Ishikawa (cell line): ENCODE measurements around the gene INPP4A.

Source experiments
- CEBPB ChIP-seq: IDR thresholded peaks from 2 replicates; pipeline ENCODE4 v1.6.1; 2012
- CREB1 ChIP-seq: IDR thresholded peaks from 2 replicates; pipeline ENCODE4 v1.6.1; 2012; ENCODE audit warnings: low read depth
- EGR1 ChIP-seq: IDR thresholded peaks from 2 replicates; pipeline ENCODE4 v1.6.1; 2012
- EP300 ChIP-seq: IDR thresholded peaks from 2 replicates; pipeline ENCODE4 v1.6.1; 2012; ENCODE audit warnings: borderline replicate concordance
- NFIC ChIP-seq: IDR thresholded peaks from 2 replicates; pipeline ENCODE4 v1.6.1; 2012
- RAD21 ChIP-seq: IDR thresholded peaks from 2 replicates; pipeline ENCODE4 v1.6.1; 2012; ENCODE audit warnings: low read depth
- TAF1 ChIP-seq: IDR thresholded peaks from 2 replicates; pipeline ENCODE4 v1.6.1; 2012; ENCODE audit warnings: low read depth, mild to moderate bottlenecking
- YY1 ChIP-seq: IDR thresholded peaks from 2 replicates; pipeline ENCODE4 v1.6.1; 2012; ENCODE audit warnings: low read depth
- ZBTB7A ChIP-seq: IDR thresholded peaks from 2 replicates; pipeline ENCODE4 v1.6.1; 2012; ENCODE audit warnings: low read depth
- TF ChIP-seq, protein P1 (sequence below): IDR thresholded peaks from 2 replicates; pipeline ENCODE4 v1.6.1; 2012; ENCODE audit warnings: low read depth, mild to moderate bottlenecking

DNA sequence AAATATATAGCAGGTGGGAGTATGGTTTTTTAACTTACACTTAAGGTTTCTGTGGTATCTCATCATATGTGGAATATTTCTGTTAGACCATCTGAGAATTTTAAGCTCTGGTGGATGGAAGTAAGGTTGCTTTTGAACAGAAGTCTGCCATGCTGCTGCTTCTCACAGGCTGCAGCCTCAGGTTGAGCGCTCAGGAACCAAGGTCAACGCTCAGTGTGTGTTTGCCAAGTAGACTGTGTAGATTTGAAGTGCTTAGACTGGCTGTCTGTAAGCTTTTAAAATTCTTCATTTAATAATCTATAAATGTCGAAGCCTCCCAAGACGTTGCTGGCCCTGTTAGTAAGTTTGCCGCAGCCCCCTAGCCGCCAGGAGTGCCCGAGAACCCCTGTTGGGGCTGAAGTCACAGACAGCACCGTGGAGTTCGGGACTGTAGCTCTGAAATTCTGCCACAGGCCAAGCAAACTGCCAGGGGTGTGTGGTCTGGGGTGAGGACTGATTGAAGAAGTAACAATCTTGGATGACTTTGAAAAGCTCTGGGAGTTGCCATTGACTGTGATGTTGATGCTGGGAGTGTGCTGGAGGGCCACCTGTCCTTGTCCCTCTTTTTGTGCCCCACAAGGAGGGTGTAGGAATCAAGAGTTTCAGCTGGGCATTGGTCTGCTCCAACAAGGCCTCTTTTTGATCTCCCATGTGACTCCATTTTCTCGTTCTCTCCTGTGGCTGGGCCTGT, 26.9 kb downstream of the INPP4A start:
- no peak for TF ChIP-seq TAF1
- no peak for TF ChIP-seq YY1
- no peak for TF ChIP-seq CEBPB
- TF ChIP-seq, protein P1, sequence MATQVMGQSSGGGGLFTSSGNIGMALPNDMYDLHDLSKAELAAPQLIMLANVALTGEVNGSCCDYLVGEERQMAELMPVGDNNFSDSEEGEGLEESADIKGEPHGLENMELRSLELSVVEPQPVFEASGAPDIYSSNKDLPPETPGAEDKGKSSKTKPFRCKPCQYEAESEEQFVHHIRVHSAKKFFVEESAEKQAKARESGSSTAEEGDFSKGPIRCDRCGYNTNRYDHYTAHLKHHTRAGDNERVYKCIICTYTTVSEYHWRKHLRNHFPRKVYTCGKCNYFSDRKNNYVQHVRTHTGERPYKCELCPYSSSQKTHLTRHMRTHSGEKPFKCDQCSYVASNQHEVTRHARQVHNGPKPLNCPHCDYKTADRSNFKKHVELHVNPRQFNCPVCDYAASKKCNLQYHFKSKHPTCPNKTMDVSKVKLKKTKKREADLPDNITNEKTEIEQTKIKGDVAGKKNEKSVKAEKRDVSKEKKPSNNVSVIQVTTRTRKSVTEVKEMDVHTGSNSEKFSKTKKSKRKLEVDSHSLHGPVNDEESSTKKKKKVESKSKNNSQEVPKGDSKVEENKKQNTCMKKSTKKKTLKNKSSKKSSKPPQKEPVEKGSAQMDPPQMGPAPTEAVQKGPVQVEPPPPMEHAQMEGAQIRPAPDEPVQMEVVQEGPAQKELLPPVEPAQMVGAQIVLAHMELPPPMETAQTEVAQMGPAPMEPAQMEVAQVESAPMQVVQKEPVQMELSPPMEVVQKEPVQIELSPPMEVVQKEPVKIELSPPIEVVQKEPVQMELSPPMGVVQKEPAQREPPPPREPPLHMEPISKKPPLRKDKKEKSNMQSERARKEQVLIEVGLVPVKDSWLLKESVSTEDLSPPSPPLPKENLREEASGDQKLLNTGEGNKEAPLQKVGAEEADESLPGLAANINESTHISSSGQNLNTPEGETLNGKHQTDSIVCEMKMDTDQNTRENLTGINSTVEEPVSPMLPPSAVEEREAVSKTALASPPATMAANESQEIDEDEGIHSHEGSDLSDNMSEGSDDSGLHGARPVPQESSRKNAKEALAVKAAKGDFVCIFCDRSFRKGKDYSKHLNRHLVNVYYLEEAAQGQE: no peak
- TF ChIP-seq EGR1: no peak
- TF ChIP-seq CREB1: no peak
- no peak for TF ChIP-seq NFIC
- no peak for TF ChIP-seq EP300
- TF ChIP-seq ZBTB7A: no peak
- no peak for TF ChIP-seq RAD21
